Neutrophil (primary cell): ENCODE measurements around the gene PHACTR4.

ENCODE experiments used
- H3K27ac ChIP-seq: fragments of 200-600 bp; sonication (generic); 2 replicates; pipeline ENCODE4 v1.5.1; 2016; ENCODE audit warnings: mild to moderate bottlenecking, moderate library complexity
- H3K27me3 ChIP-seq: fragments of 200-600 bp; sonication (generic); 2 replicates; pipeline ENCODE4 v1.6.0; 2016; ENCODE audit warnings: mild to moderate bottlenecking
- H3K36me3 ChIP-seq: fragments of 200-600 bp; sonication (generic); 2 replicates; pipeline ENCODE4 v1.5.1; 2017
- H3K4me1 ChIP-seq, 2 experiments: fragments of 200-600 bp in 1 of 2; sonication (generic) in 1 of 2; 1 replicate in 1 of 2; 2 replicates in 1 of 2; pipeline versions ENCODE4 v1.5.1 to v1.6.1; 2013 to 2016; ENCODE audit warnings: low read depth in 1 of 2, low read length in 1 of 2, mild to moderate bottlenecking in 1 of 2, moderate library complexity in 1 of 2; ENCODE audit not compliant: control insufficient read depth in 1 of 2, insufficient read depth in 1 of 2
- H3K4me3 ChIP-seq, 2 experiments: fragments of 200-600 bp in 1 of 2; sonication (generic) in 1 of 2; 1 replicate in 1 of 2; 2 replicates in 1 of 2; pipeline ENCODE4 v1.5.1; 2013 to 2016; ENCODE audit warnings: low read depth in 1 of 2, low read length in 1 of 2, mild to moderate bottlenecking in 1 of 2, moderate library complexity in 1 of 2
- H3K9me3 ChIP-seq: fragments of 200-600 bp; sonication (generic); 2 replicates; pipeline ENCODE4 v1.5.1; 2016
- TF ChIP-seq, protein P1 (sequence below): fragments of 200-600 bp; sonication (generic); IDR thresholded peaks from 2 replicates; pipeline ENCODE4 v1.5.1; 2016; ENCODE audit warnings: antibody characterized with exemption

Gene PHACTR4

DNA sequence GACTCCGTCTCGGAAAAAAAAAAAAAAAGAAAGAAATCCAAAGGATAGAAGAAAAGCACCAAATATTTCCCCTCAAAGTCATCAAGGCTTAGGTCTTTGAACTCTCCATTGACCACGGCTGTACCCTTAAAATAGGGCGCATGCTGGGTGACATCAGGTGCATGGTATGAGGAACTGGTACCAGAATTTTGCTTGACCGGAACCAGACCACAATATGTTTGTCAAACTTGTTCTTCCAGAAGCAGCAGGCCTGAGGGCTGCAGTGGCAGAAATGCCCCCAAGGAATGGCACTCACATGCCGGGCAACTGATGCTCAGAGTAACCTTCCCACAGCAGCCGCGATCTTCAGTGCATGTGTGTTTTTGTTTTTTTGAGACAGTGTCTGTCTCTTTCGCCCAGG is 157.3 kb downstream of the PHACTR4 start:
- Histone ChIP-seq H3K27me3 (no peaks in the 10 kb centered on the region), H3K27ac (no peak overlapping the region), H3K9me3 (no peaks in the 10 kb centered on the region), H3K36me3 (peaks cover 12% of the 10 kb centered on the region), H3K4me3 (no peak overlapping the region), H3K4me1 (no peaks in the 10 kb centered on the region)
- TF ChIP-seq, protein P1, sequence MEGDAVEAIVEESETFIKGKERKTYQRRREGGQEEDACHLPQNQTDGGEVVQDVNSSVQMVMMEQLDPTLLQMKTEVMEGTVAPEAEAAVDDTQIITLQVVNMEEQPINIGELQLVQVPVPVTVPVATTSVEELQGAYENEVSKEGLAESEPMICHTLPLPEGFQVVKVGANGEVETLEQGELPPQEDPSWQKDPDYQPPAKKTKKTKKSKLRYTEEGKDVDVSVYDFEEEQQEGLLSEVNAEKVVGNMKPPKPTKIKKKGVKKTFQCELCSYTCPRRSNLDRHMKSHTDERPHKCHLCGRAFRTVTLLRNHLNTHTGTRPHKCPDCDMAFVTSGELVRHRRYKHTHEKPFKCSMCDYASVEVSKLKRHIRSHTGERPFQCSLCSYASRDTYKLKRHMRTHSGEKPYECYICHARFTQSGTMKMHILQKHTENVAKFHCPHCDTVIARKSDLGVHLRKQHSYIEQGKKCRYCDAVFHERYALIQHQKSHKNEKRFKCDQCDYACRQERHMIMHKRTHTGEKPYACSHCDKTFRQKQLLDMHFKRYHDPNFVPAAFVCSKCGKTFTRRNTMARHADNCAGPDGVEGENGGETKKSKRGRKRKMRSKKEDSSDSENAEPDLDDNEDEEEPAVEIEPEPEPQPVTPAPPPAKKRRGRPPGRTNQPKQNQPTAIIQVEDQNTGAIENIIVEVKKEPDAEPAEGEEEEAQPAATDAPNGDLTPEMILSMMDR, result no peak

DNA sequence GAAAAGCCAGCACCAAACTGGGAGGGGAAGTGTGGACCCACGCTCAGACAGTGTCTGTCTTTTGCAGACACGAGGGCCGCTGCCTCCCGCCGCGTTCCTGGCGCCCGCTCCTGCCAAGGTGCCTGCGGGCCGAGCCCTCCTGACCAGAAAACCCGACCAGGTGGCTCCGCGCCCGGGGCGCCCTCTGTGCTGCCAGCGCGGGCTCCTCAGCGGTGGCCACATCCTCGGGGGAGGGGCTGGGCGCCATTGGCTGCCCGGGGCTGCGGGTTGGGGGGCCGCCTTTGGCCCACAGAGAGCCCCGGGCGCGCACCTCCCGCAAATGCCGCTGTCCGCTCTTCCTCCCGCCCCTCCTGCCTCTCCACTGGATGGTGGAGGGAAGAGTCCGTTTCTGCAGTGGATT is 160.9 kb downstream of the PHACTR4 start:
- peaks cover 0 to 3% of the 10 kb centered on the region in 2 experiments for H3K4me1 ChIP-seq
- H3K27ac ChIP-seq, result no peak overlapping the region
- H3K4me3 ChIP-seq, result no peak overlapping the region
- H3K9me3 ChIP-seq, result no peaks in the 10 kb centered on the region
- TF ChIP-seq, protein P1, result no peak
- H3K27me3 ChIP-seq, result no peaks in the 10 kb centered on the region
- peaks cover 31% of the 10 kb centered on the region for H3K36me3 ChIP-seq

DNA sequence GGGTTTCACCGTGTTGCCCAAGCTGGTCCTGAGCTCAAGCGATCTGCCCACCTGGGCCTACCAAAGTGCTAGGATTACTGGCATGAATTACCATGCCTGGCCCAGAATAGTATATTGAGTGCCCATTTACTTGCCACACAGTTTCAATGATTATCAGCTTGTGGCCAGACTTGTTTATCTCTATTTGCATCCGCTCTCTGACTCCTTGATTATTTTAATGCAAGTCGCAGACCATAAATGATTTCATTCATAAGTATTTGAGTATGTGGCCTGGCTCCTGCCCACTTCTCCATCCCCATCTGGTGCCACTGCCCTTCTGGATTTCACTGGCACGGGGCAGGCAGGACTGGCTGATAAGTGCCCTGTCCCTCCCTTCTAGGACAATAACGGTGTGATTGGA is 165.1 kb downstream of the PHACTR4 start:
- TF ChIP-seq, protein P1, result no peak
- H3K4me1 ChIP-seq, result peaks cover 0 to 3% of the 10 kb centered on the region in 2 experiments
- H3K27me3 ChIP-seq, result no peaks in the 10 kb centered on the region
- no peaks in the 10 kb centered on the region for H3K9me3 ChIP-seq
- peaks cover 61% of the 10 kb centered on the region for H3K36me3 ChIP-seq
- H3K27ac ChIP-seq, result no peak overlapping the region
- H3K4me3 ChIP-seq, result no peak overlapping the region

DNA sequence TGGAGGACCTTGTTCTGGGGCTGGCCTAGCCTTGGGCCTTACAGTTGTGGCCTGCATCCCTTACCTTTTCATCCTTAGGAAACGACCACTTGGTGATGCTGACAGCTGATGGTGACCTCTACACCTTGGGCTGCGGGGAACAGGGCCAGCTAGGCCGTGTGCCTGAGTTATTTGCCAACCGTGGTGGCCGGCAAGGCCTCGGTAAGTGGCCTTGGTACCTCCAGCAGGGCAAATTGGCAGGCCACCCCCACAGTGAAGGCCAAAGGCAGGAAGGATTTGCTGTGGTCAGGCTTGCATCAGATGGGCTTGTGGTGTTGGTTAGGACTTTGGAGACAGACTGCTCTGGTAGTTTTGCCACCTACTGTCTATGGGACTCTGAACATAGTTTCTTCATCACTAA is 165.6 kb downstream of the PHACTR4 start:
- no peaks in the 10 kb centered on the region for H3K9me3 ChIP-seq
- H3K27ac ChIP-seq, result no peak overlapping the region
- H3K27me3 ChIP-seq, result no peaks in the 10 kb centered on the region
- H3K4me3 ChIP-seq, result no peak overlapping the region
- H3K4me1 ChIP-seq, result peaks cover 0 to 3% of the 10 kb centered on the region in 2 experiments
- TF ChIP-seq, protein P1, result no peak
- H3K36me3 ChIP-seq, result peaks cover 60% of the 10 kb centered on the region

DNA sequence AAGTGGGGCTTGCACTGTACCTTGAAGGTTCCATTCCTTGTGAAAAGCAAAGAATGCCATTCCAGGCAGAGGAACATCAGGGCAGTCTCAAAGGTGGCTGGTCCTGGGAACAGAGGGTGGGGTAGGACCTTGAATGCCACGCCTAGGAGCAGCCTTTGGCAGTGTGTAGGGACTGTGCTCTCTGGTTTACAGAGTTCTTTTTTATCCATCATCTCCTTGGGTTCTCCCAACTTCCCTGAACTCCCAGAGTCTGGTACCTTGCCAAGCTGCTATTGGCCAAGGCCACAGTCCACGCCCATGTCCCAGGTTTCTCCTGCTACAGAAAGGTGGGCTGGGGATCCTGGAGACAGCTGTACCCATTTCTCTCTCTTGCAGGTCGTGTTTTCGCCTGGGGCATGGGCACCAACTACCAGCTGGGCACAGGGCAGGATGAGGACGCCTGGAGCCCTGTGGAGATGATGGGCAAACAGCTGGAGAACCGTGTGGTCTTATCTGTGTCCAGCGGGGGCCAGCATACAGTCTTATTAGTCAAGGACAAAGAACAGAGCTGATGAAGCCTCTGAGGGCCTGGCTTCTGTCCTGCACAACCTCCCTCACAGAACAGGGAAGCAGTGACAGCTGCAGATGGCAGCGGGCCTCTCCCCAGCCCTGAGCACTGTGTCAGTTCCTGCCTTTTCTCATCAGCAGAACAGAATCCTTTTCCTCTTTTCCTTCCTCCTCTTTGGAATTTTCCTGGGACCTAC is 168.1 kb downstream of the PHACTR4 start:
- TF ChIP-seq, protein P1, result no peak
- Histone ChIP-seq H3K4me1 (peaks cover 0 to 3% of the 10 kb centered on the region in 2 experiments), H3K4me3 (no peak overlapping the region), H3K27ac (no peak overlapping the region), H3K27me3 (no peaks in the 10 kb centered on the region), H3K36me3 (peaks cover 41% of the 10 kb centered on the region), H3K9me3 (no peaks in the 10 kb centered on the region)
